GM12865 (cell line): ENCODE data around the gene PER2.

Experiments used
- DNase-seq: peaks from one replicate; pipeline ENCODE4 v3.0.0; 2010; ENCODE audit warnings: low read depth
- H3K4me3 ChIP-seq: 2 replicates; pipeline ENCODE4 v1.5.1; 2011; ENCODE audit warnings: mild to moderate bottlenecking, low read depth, low read length, control low read depth
- TF ChIP-seq, protein P1 (sequence below): IDR thresholded peaks from 2 replicates; pipeline ENCODE4 v1.5.1; 2011; ENCODE audit warnings: low read length, control low read depth, low read depth, inconsistent platforms; ENCODE audit not compliant: insufficient read depth; ENCODE audit errors: missing control alignments

PER2 gene

DNA sequence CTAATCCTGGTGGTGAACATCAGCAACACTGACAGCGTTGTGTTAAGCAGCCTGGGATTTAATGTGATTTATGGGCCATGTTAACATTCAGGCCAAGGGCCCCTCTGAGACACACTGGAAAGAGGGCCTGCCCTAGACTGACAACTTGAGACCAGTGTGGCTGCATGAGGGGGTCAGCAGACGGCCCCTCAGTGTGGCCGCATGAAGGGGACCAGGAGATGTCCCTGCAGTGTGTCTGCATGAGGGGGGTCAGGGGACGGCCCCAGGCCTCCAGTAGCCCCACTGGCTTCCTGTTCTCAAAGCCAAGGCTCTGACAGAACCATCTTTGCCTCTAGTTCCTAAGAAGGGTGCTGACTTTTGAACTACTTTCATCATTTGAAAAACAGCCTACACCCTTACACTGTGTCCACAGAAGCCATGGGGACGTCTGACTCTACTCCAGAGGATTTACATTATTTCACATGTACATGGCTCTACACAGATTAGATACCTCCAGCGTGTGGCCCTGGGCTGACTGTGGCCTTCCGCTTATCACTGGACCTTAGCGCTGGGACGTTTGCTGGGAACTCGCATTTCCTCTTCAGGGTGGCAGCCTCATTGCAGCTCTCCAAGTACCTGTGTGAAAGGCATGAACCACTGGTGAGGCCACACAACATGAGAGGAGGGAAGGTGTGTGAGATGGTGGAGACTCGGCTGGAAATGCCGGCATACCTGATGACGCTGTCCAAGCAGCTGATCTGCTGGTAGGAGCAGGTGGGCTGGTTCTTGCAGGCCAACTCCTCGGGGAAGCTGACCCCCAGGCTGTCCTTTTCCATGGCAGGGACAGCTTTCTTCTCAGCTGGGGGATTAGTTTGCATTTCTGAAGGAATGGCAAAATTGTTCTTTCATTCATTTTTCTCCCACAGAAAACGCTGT lies 30.4 kb downstream of the PER2 start:
- no peak for DNase-seq
- H3K4me3 ChIP-seq: no peak overlapping the region
- TF ChIP-seq, protein P1, sequence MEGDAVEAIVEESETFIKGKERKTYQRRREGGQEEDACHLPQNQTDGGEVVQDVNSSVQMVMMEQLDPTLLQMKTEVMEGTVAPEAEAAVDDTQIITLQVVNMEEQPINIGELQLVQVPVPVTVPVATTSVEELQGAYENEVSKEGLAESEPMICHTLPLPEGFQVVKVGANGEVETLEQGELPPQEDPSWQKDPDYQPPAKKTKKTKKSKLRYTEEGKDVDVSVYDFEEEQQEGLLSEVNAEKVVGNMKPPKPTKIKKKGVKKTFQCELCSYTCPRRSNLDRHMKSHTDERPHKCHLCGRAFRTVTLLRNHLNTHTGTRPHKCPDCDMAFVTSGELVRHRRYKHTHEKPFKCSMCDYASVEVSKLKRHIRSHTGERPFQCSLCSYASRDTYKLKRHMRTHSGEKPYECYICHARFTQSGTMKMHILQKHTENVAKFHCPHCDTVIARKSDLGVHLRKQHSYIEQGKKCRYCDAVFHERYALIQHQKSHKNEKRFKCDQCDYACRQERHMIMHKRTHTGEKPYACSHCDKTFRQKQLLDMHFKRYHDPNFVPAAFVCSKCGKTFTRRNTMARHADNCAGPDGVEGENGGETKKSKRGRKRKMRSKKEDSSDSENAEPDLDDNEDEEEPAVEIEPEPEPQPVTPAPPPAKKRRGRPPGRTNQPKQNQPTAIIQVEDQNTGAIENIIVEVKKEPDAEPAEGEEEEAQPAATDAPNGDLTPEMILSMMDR: no peak

GRCh38 chr2:238256594-238257104 lies 31.8 kb downstream of the PER2 start:
- TF ChIP-seq, protein P1: peak; percentile 64
- no peak overlapping the region for H3K4me3 ChIP-seq
- peak; percentile 87 for DNase-seq

- DNase-seq: no peak
- no peak overlapping the region for H3K4me3 ChIP-seq
- TF ChIP-seq, protein P1: no peak
Observed at GRCh38 chr2:238256111-238256510, 32.3 kb downstream of the PER2 start.

GRCh38 chr2:238255636-238256035 lies 32.8 kb downstream of the PER2 start:
- DNase-seq: no peak
- H3K4me3 ChIP-seq: no peak overlapping the region
- TF ChIP-seq, protein P1: no peak

- no peak overlapping the region for H3K4me3 ChIP-seq
- TF ChIP-seq, protein P1: no peak
- DNase-seq: no peak
Observed at GRCh38 chr2:238255151-238255551, 33.3 kb downstream of the PER2 start.

DNA sequence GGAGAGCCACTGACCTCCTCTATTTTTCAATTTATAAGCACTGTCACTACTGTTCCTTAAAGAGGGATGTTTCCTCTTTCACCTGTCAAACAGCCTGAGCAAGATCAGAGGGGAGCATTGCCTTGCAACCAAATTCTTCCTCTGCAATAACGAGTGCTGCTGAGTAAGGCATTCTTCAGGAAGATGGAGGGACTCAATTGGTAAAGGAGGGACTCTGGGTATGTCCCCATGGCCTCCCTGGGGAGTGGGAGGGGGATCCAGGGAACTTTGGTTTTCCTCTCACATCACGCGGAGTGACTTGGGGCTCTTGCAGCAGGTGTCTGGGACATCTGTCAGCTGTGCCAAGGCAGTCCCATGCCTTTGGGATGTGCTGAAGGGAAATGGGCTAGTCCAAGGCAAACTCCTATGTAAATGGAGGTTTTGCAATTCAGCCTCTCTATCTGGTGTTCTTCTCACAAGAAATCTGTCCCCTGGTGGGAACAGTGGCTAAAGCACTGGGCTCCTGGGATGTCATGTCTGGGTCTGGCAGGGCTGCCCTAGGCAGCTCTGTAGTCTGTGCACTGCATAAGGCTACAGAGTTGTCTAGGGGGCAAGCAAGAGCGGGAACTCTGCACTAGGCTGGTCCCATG lies 34.2 kb downstream of the PER2 start:
- no peak overlapping the region for H3K4me3 ChIP-seq
- no peak for DNase-seq
- TF ChIP-seq, protein P1: no peak
